GM19035 (cell line): Measurements from ENCODE around the gene BSN.
"Not testable (repeated sequence)": the region's sequence is repeated elsewhere in the genome, so short reads cannot be mapped to it uniquely, and the experiment has no call there.

Experiments
- ATAC-seq: cut with Tn5 transposase; IDR thresholded peaks from one replicate; pipeline ENCODE4 v1.9.1; 2021; ENCODE audit not compliant: unreplicated experiment

Gene BSN

DNA sequence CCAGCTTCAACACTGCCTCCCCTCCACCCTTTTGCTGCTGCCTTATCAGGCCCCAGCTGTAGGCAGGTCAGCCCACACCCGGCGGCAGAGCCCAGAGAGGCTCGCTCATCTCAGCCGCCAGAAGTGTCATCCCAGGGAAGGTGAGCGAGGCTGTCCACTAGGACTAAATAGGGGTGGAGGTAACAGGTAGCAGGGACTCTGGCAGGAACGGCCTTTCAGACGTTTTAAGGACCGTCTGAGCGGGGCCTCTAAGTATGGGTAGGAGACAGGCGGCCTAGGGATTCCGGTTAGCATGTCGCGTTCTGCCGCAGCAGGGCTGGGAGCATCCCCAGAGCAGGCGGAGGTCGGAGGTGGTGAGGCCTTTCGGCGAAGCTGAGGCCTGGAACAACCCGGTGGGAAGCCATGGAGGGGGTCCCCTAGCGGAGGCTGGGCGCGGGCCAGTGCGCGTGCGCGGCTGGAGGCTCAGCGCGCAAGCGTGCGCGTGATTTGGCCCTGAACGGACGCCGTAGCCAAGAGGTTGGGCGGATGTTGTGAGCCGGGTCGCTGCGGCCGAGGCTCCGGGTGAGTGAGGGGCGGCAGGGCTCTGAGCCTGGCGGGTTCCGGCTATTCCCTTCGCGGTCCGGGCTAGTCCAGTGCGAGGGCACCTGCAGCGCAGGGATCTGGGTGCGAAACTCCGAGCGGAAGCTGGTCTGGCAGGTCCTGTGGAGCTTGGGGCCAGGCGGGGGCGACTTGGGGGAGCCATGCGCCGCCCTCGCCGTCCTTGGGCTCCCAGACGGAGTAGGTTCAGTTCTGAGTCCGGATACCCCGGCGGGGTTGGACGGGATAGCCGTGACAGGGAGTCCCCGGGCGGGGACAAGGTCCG is 135.0 kb downstream of the BSN start, which contains the start of the genes MST1 and RNF123:
Gene MST1 (minus strand): TSS at position 429 of the 862 bp plus-strand sequence. CDS start 783 bp downstream, outside the sequence.
Gene RNF123 (plus strand): TSS at position 512 of the 862 bp plus-strand sequence. CDS start 1,609 bp downstream, outside the sequence.
- ATAC-seq: peak; percentile 72

- ATAC-seq: not testable (repeated sequence)
Observed at GRCh38 chr3:49689908-49690624, 135.8 kb downstream of the BSN start.

DNA sequence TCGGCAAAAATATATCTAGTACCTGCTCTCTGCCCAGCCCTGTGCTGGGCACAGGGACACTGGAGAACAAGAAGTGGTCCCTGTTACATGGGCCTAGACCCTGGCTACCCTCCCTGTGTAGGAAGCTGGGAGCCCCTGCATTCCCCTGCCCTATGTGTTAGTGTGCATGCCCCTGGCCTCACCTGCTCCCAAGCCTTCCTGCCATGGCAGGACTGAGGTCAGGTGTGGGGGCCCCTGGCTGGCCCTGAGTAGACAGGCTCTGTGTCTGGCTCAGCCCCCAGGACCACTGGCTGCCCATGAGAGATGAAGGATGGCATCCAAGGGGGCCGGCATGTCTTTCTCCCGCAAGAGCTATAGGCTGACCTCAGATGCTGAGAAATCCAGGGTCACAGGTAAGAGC is 136.6 kb downstream of the BSN start:
- ATAC-seq: not testable (repeated sequence)

DNA sequence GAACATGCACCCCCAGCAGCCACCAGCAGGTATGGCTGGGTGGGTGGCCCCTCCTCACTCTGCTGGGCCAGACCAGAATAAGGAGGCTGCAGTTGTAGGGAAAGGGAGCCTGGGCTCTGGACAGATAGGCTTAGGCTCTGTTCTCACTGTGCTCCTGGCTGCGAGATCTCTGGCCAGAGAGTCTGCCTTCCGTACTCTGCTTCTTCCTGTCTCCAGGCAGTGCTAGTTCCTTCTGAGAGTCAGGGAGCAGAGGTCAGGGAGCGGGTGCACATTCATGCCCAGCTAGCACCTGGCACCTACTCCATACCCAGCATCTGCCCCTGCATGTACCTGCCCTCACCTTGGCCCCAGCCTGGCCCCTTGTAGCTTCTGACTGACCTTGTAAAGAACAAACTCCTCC is 137.2 kb downstream of the BSN start:
- ATAC-seq: not testable (repeated sequence)

GRCh38 chr3:49694409-49695070 is 140.3 kb downstream of the BSN start:
- ATAC-seq: not testable (repeated sequence)

DNA sequence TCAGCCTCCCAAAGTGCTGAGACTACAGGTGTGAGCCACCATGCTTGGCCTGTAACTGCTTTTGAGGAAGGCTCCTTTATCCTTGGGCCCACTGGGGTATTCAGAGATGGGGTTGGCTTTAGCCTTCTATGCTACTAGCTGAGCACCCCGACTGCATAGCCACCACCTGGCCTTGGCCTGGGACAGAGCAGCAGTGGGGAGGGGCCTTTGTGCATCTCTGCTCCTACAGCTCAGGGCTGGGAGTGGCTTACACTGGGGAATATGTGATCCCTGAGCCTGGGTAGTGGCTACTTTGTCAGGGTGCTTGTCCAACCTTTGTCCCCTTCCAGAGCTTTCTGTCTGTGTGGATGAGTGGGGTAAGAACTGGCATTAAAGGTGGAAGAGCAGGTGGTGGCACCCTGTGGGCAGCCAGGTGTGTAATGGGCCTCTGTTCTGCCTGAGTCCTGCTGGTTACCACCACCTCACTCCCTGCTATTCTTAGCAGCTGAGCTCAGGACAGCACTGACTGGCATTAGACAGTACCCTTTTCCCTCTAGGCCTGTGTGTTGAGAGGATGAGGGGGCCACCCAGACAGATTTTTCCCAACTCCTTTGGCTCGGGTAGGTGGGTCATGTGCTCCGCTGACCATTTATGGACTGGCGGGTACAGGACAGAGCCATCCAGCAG is 141.2 kb downstream of the BSN start:
- not testable (repeated sequence) for ATAC-seq

DNA sequence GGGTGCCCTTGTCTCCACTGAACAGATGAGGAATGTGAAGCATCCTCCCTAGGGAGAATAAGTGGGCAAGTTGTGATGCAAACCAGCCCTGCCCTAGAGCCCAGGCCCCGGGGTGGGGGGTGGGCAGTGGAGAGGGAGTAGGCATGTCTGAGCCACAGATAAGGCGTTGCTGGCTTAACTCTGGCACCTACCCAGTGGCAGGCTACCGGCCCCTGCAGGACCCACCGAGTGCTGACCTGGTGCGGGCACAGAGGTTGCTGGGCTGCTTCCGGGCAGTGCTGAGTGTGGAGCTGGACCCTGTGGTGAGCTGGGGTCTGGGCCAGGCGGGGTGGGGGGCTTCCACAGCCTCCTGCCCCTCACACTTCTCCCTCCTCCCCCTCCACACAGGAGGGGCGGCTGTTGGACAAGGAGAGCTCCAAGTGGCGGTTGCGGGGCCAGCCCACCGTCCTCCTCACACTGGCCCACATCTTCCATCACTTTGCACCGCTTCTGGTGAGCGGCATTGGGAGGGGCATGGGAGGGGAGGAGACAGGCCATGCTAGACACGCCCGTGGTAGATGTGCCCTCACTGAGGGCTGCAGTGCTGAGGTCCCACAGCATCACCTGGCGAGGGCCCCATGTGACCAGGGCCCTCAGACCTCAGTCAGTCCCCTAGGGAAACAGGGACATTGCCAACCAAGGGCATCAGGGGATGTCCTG is 145.2 kb downstream of the BSN start:
- no peak for ATAC-seq

DNA sequence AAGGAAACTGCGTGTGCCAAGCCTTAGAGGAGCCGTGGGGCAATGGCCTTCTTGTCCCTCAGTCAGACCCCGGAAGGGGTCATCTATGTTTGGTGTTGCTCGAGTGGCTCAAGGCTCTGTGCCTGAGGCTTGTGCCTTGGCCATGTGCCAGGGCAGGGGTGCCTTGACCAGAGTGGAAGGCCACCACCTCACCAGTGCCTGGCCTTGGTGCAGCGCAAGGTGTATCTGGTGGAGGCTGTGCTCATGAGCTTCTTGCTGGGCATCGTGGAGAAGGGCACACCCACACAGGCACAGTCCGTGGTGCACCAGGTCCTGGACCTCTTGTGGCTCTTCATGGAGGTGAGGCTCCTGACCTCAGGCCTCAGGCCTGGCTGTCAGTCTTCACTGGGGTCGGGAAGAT is 145.7 kb downstream of the BSN start:
- no peak for ATAC-seq

DNA sequence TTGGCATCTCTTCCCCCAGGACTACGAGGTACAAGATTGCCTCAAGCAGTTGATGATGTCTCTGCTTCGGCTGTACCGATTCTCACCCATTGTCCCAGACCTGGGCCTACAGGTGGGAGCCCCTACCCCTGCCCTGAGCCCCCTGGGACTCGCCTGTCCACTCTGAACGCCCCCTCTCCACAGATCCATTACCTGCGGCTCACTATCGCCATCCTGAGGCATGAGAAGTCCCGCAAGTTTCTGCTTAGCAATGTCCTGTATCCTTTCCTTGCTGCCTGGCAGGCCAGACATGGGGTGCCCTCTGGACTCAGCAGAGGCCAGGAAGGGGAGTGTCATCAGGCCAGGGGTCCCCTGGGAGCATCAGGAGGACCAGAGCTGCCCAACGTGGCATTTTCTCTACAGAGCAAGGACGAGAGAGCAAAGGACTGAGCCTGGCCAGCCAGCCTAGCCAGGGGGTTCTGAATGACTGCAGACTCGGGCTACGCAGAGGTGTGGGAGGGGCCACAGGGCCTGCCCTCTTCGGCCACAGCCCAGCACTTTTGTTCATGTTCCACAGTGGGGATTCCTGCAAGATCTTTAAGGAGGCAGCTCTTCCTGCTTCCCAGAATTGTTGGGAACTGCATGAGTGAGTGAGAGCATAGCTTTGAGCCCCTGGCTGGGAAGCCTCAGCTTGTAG is 146.3 kb downstream of the BSN start:
- ATAC-seq: no peak

- no peak for ATAC-seq
Observed at GRCh38 chr3:49701388-49702077, 147.3 kb downstream of the BSN start.

- ATAC-seq: no peak
Observed at GRCh38 chr3:49702672-49703071, 148.4 kb downstream of the BSN start.

DNA sequence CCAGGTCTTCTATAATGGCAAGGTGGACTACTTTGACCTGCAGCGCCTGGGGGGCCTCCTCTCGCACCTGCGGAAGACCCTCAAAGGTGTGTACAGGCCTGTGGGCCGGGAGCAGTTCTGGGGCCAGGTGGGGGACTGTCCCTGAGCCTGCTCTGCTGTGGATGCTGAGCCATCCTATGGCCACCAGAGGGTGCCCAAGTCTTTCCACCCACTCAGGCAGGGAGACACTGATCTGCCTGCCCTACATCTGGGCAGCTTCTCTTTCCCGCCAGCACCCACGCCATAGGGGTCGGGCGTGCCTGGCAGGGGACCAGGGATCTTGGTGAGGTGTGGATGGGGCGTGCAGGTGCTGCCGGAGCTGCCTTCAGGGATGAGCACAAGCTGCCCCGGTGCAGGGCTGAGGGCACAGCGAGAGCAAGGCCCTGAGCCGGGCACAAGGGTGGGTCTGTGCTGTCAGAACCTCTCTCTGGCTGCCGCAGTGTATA is 149.2 kb downstream of the BSN start:
- ATAC-seq: peak; percentile 75

GRCh38 chr3:49703956-49704355 is 149.7 kb downstream of the BSN start:
- ATAC-seq: no peak

DNA sequence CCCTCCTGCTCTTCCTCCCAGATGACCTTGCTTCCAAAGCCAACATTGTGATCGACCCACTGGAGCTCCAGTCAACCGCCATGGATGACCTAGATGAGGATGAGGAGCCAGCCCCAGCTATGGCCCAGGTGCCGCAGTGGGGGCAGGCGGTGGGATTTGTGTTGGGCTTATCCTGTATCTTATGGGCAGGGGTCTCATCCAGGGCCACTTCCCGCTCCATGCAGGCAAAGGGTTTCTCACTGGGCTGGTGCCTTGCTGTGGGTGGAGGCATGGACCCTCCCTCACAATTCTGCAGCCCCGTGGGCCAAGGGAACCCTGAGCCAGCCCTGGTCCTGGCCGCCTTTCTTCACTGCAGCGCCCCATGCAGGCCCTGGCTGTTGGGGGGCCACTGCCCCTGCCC is 150.4 kb downstream of the BSN start:
- no peak for ATAC-seq

DNA sequence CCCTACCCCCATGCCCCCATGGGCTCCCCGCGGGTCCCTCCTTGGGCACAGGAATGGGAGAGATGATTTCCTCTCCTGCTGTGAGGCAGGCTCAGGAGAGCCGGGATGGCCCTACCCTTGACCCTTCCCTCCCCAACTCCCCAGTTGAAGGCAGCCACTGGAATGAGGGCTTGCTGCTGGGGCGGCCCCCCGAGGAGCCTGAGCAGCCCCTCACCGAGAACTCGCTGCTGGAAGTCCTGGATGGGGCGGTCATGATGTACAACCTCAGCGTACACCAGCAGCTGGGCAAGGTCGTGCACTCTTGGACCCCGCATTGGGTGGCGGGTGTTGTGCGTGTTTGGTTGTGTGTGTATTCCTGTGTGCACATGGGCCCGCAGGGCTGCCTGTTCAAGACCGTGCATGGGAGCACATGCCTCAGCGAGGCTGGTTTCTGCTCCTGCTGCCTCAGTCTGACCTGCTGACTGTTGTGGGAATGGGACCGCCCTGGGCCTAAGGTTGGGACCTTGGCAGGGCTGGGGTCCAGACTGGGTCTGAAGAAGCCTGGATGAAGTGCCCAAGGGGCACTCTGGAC is 151.2 kb downstream of the BSN start:
- no peak for ATAC-seq

DNA sequence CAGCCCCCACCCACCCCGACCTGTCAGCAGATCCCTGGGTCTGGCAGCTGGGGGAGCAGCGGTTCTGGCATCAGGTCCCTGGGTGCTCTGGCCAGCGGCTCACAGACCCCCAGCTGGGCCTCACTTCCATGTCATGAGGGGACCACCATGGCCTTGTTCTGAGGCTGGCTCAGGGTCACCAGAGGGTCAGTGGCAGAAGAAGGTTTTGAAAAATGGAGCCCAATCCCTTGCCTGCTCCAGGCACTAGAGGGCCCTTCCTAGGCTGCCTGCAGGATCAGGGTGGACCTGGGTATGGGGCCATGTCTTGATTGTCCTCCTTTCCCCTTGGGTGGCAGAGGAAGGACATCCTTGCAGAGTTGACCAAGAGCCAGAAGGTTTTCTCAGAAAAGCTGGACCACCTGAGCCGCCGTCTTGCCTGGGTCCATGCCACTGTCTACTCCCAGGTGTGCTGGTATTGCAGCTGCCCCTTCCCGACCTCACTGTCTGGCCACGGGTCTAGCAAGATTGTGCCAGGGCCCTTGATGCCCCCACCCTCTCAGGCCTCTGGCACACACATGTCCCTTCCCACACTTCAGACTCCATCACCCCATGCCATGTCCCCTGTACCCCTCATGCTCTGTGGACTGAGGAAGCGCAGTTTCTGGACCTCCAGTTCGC is 152.3 kb downstream of the BSN start:
- ATAC-seq: no peak

DNA sequence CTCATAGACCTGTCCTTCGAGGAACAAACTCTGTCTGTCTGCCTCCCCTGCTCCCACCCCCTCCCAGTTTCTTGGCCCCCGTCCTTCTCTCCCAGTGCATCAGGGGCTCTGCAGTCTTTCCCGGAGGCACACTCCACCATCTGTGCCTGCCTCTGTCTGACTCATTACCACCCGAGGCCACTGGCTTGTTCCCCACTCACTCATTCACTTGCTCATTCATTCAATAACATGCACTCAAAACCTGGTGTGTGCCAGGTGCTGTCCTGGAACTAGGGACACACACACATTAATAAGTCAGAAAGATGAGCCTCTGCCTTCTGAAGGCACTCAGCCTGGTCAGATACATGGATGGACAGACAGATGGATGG is 152.8 kb downstream of the BSN start:
- ATAC-seq: no peak

- no peak for ATAC-seq
Observed at GRCh38 chr3:49709852-49710251, 155.6 kb downstream of the BSN start.
